HepG2 (cell line): ENCODE data around the gene SGMS1. TPM values are rescaled to one million over a fixed set of nuclear protein-coding genes. Genes with fewer than 3 reads are reported as not detected.

Experiments used
- ATAC-seq: fragments of 200-7000 bp; cut with Tn5 transposase; 3 replicates; pipeline ENCODE4 v1.9.1; 2020; ENCODE audit warnings: mild to moderate bottlenecking, moderate library complexity
- BruUV-seq: library from RNA; stranded (reverse); fragments of 400-500 nt; replicated peaks from 2 replicates; lab custom pipeline; 2021; lab: Mats Ljungman, UMichigan
- CTCF ChIA-PET: fragments of 300-600 bp; formaldehyde crosslinking; extraction: SDS; loops from one replicate; lab custom pipeline; 2021; ENCODE audit warnings: low total read pairs, inconsistent platforms, low intra/inter-chr PET ratio; lab: Yijun Ruan, JAX
- POLR2A ChIA-PET: fragments of 350-600 bp; sonication (Branson Sonifier 250); formaldehyde crosslinking; loops from one replicate; lab custom pipeline; 2020; ENCODE audit warnings: antibody characterized with exemption, inconsistent platforms; lab: Yijun Ruan, JAX
- DNase-seq: peaks from one replicate; pipeline ENCODE4 v3.0.0-alpha.2; 2015; ENCODE audit warnings: low spot score
- FAIRE-seq: peaks from 3 replicates; lab custom pipeline; 2011; peaks lifted over from hg19 to GRCh38; lab: Jason Lieb, UNC
- H2AFZ ChIP-seq: one replicate; pipeline ENCODE4 v1.6.1; 2011; ENCODE audit warnings: low read length, inconsistent platforms
- H3K27ac ChIP-seq: fragments of 300-600 bp; 3 replicates; pipeline ENCODE4 v1.8.0; 2011; ENCODE audit warnings: mixed run types, mild to moderate bottlenecking, mixed read lengths, low read length, inconsistent platforms; ENCODE audit not compliant: insufficient read depth; ENCODE audit errors: extremely low read length
- H3K27me3 ChIP-seq, 2 experiments: fragments of 200-600 bp in 1 of 2; 2 replicates in 1 of 2; 3 replicates in 1 of 2; pipeline versions ENCODE4 v1.6.0 to v1.8.0; 2011; ENCODE audit warnings: low read length in 2 of 2, mild to moderate bottlenecking in 2 of 2, moderate library complexity in 2 of 2, inconsistent platforms in 1 of 2; ENCODE audit not compliant: insufficient read depth in 2 of 2, control insufficient read depth in 1 of 2
- H3K36me3 ChIP-seq, 2 experiments: fragments of 200-600 bp in 1 of 2; replicated peaks in 1 of 2; 2 replicates in 1 of 2; 3 replicates in 1 of 2; pipeline versions ENCODE4 v1.5.1 to v1.8.0; 2011; ENCODE audit warnings: low read length in 2 of 2, inconsistent platforms in 1 of 2; ENCODE audit not compliant: insufficient read depth in 2 of 2, control insufficient read depth in 1 of 2
- H3K4me1 ChIP-seq: 2 replicates; pipeline ENCODE4 v1.5.1; 2012; ENCODE audit warnings: low read length, inconsistent platforms; ENCODE audit not compliant: insufficient read depth
- H3K4me2 ChIP-seq: 2 replicates; pipeline ENCODE4 v1.6.0; 2011; ENCODE audit warnings: low read depth, low read length, inconsistent platforms
- H3K4me3 ChIP-seq, 3 experiments: fragments of 200-600 bp in 1 of 3; sonication (generic), shearing (Covaris generic) in 1 of 3; replicated peaks in 1 of 3; 2 replicates each; pipeline ENCODE4 v1.5.1; 2011 to 2016; ENCODE audit warnings: low read length in 3 of 3, inconsistent platforms in 2 of 3, low read depth in 2 of 3, mild to moderate bottlenecking in 2 of 3, control low read depth in 1 of 3, mixed read lengths in 1 of 3; ENCODE audit not compliant: insufficient read depth in 1 of 3
- H3K79me2 ChIP-seq: one replicate; pipeline ENCODE4 v1.6.1; 2011; ENCODE audit warnings: low read length, inconsistent platforms; ENCODE audit not compliant: insufficient read depth
- H3K9ac ChIP-seq: 2 replicates; pipeline ENCODE4 v1.6.0; 2011; ENCODE audit warnings: mild to moderate bottlenecking, low read depth, low read length, inconsistent platforms; ENCODE audit not compliant: insufficient read depth
- H3K9me3 ChIP-seq: 2 replicates; pipeline ENCODE4 v1.5.1; 2012; ENCODE audit warnings: mild to moderate bottlenecking, low read length
- H4K20me1 ChIP-seq: 2 replicates; pipeline ENCODE4 v1.6.0; 2011; ENCODE audit warnings: inconsistent platforms, mild to moderate bottlenecking, low read length, moderate library complexity; ENCODE audit not compliant: insufficient read depth
- BCLAF1 ChIP-seq: fragments of 450-650 bp; IDR thresholded peaks from 2 replicates; pipeline ENCODE4 v1.6.1; 2017; ENCODE audit warnings: mild to moderate bottlenecking
- EED ChIP-seq: sonication (generic); formaldehyde crosslinking; IDR thresholded peaks from 2 replicates; pipeline ENCODE4 v1.5.0; 2020; ENCODE audit warnings: mild to moderate bottlenecking, missing genetic modification reagents
- FIP1L1 ChIP-seq: fragments of 200-400 bp; formaldehyde crosslinking; IDR thresholded peaks from 2 replicates; pipeline ENCODE4 v1.6.1; 2018; ENCODE audit warnings: low read depth, mild to moderate bottlenecking, low read length, moderate library complexity, borderline replicate concordance; ENCODE audit not compliant: insufficient read depth
- KAT2B ChIP-seq: fragments of 150-350 bp; IDR thresholded peaks from 2 replicates; pipeline ENCODE4 v1.6.1; 2014; ENCODE audit warnings: low read depth, low read length, borderline replicate concordance
- MAFK ChIP-seq, 2 experiments: IDR thresholded peaks in 1 of 2; conservative IDR thresholded peaks in 1 of 2; 2 replicates each; pipeline ENCODE4 v1.6.1; 2011; ENCODE audit warnings: improper control_type of control experiment in 2 of 2, low read length in 2 of 2
- PHF5A ChIP-seq: IDR thresholded peaks from one replicate; pipeline ENCODE4 v1.6.1; 2018; ENCODE audit warnings: low read depth, missing genetic modification reagents; ENCODE audit not compliant: unreplicated experiment
- SMAD1 ChIP-seq: sonication (generic); formaldehyde crosslinking; IDR thresholded peaks from 2 replicates; pipeline ENCODE4 v1.4.0; 2020; ENCODE audit warnings: missing genetic modification reagents, low read depth, mild to moderate bottlenecking, borderline replicate concordance
- ZHX2 ChIP-seq, 2 experiments: sonication (generic) in 1 of 2; formaldehyde crosslinking in 1 of 2; IDR thresholded peaks; 2 replicates each; pipeline versions ENCODE4 v1.6.1 to v1.9.0; 2014 to 2022; ENCODE audit warnings: antibody characterized with exemption in 1 of 2, borderline replicate concordance in 1 of 2, inconsistent platforms in 1 of 2, low read depth in 1 of 2, missing genetic modification reagents in 1 of 2
- ZNF124 ChIP-seq: sonication (generic); formaldehyde crosslinking; IDR thresholded peaks from 2 replicates; pipeline ENCODE4 v1.4.0; 2020; ENCODE audit warnings: missing genetic modification reagents
- ZNF225 ChIP-seq: sonication (generic); formaldehyde crosslinking; IDR thresholded peaks from 2 replicates; pipeline ENCODE4 v1.4.0; 2020; ENCODE audit warnings: mild to moderate bottlenecking, missing genetic modification reagents
- ZNF251 ChIP-seq: sonication (generic); formaldehyde crosslinking; IDR thresholded peaks from 2 replicates; pipeline ENCODE4 v1.9.0; 2021; ENCODE audit warnings: mild to moderate bottlenecking, missing genetic modification reagents
- WGBS: methylation state at CpG from one replicate; pipeline ENCODE4 v1.1.6; 2017; ENCODE audit warnings: low lambda C conversion rate; 5-methylcytosine and 5-hydroxymethylcytosine counted together
- in situ Hi-C: cut with HindIII; loops from 2 replicates; pipeline ENCODE4 v1.10.0; 2017; ENCODE audit warnings: low pct_unique_long_range_greater_than_20kb; ENCODE audit not compliant: extremely low pct_ligation_motif_present
- intact Hi-C: fragments of 100-400 bp; cut with micrococcal nuclease; formaldehyde crosslinking; loops from one replicate; pipeline ENCODE4 v1.10.0; 2022; ENCODE audit not compliant: unreplicated experiment
- polyA plus RNA-seq, 8 experiments: library from polyadenylated mRNA; depleted of rRNA in 3 of 8; stranded (reverse) in 7 of 8; unstranded in 1 of 8; fragments of >200 nt; fragmentation: Illumina TruSeq in 4 of 8; extraction: Trizol in 4 of 8; gene quantifications; 2 replicates each; pipeline versions ENCODE4 v1.2.1 to v1.2.3, GENCODE V29; 2011 to 2016; ENCODE audit warnings: low read depth in 4 of 8, missing spikeins in 1 of 8, mixed read lengths in 1 of 8; ENCODE audit not compliant: insufficient read depth in 1 of 8
- total RNA-seq, 5 experiments: library from RNA; depleted of rRNA; stranded (reverse); fragments of >200 nt; fragmentation: Illumina TruSeq; extraction: Trizol; gene quantifications; 2 replicates each; pipeline ENCODE4 v1.2.3, GENCODE V29; 2016; ENCODE audit warnings: low read depth in 1 of 5
- TF ChIP-seq, protein P1 (sequence below): sonication (generic); formaldehyde crosslinking; IDR thresholded peaks from 2 replicates; pipeline ENCODE4 v1.4.0; 2020; ENCODE audit warnings: missing genetic modification reagents

The SGMS1 gene
- total and polyA plus RNA-seq, 2 of the 13 experiments (the other 11 are each of a cell fraction or from before 2014, with no cell fraction given): 6.5 to 15.1 TPM

GRCh38 chr10:50631052-50631451 is 7.3 kb upstream of the SGMS1 start:
- ChIA-PET CTCF (no interaction called here), POLR2A (no interaction called here)
- in situ Hi-C loops: no loop called here
- H4K20me1 ChIP-seq: no peaks in the 10 kb centered on the region
- no peaks in the 10 kb centered on the region for H3K79me2 ChIP-seq
- peaks cover 8% of the 10 kb centered on the region for H3K4me1 ChIP-seq
- ATAC-seq: no peak
- no peak overlapping the region for H3K27ac ChIP-seq
- H2AFZ ChIP-seq: no peak overlapping the region
- DNase-seq: no peak
- no peak for FAIRE-seq
- H3K4me2 ChIP-seq: no peak overlapping the region
- no peaks in the 10 kb centered on the region for H3K36me3 ChIP-seq
- H3K9ac ChIP-seq: no peak overlapping the region
- no peak overlapping the region for H3K4me3 ChIP-seq
- 97% methylated on average over 30 of the region's 30 CpGs for WGBS
- BruUV-seq: no TSS peak
- no peaks in the 10 kb centered on the region; a peak in 1 of 5 replicates for H3K27me3 ChIP-seq
- intact Hi-C loops: no loop called here
- H3K9me3 ChIP-seq: no peaks in the 10 kb centered on the region
- TF ChIP-seq EED (CRISPR knock-in tag) (no peak), ZNF124 (no peak), FIP1L1 (no peak), MAFK (conservative IDR thresholded peaks at IDR 0.05 in 1 of 2, IDR thresholded peaks at IDR 0.05 in 1 of 2; ENCODE audit: low read length in 2 of 2) (no peak), BCLAF1 (no peak), PHF5A (CRISPR knock-in tag) (no peak), ZHX2 (IDR thresholded peaks at IDR 0.05; ENCODE audit: low read depth) (no peak), ZHX2 (CRISPR knock-in tag; IDR thresholded peaks at IDR 0.05; ENCODE audit: borderline replicate concordance) (no peak), ZNF225 (no peak), SMAD1 (no peak), KAT2B (no peak), ZNF251 (no peak)
- TF ChIP-seq, protein P1, sequence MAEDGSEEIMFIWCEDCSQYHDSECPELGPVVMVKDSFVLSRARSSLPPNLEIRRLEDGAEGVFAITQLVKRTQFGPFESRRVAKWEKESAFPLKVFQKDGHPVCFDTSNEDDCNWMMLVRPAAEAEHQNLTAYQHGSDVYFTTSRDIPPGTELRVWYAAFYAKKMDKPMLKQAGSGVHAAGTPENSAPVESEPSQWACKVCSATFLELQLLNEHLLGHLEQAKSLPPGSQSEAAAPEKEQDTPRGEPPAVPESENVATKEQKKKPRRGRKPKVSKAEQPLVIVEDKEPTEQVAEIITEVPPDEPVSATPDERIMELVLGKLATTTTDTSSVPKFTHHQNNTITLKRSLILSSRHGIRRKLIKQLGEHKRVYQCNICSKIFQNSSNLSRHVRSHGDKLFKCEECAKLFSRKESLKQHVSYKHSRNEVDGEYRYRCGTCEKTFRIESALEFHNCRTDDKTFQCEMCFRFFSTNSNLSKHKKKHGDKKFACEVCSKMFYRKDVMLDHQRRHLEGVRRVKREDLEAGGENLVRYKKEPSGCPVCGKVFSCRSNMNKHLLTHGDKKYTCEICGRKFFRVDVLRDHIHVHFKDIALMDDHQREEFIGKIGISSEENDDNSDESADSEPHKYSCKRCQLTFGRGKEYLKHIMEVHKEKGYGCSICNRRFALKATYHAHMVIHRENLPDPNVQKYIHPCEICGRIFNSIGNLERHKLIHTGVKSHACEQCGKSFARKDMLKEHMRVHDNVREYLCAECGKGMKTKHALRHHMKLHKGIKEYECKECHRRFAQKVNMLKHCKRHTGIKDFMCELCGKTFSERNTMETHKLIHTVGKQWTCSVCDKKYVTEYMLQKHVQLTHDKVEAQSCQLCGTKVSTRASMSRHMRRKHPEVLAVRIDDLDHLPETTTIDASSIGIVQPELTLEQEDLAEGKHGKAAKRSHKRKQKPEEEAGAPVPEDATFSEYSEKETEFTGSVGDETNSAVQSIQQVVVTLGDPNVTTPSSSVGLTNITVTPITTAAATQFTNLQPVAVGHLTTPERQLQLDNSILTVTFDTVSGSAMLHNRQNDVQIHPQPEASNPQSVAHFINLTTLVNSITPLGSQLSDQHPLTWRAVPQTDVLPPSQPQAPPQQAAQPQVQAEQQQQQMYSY (CRISPR knock-in tag): no peak
